ENCODE data around the gene ADCY7.

ADCY7 gene

DNA sequence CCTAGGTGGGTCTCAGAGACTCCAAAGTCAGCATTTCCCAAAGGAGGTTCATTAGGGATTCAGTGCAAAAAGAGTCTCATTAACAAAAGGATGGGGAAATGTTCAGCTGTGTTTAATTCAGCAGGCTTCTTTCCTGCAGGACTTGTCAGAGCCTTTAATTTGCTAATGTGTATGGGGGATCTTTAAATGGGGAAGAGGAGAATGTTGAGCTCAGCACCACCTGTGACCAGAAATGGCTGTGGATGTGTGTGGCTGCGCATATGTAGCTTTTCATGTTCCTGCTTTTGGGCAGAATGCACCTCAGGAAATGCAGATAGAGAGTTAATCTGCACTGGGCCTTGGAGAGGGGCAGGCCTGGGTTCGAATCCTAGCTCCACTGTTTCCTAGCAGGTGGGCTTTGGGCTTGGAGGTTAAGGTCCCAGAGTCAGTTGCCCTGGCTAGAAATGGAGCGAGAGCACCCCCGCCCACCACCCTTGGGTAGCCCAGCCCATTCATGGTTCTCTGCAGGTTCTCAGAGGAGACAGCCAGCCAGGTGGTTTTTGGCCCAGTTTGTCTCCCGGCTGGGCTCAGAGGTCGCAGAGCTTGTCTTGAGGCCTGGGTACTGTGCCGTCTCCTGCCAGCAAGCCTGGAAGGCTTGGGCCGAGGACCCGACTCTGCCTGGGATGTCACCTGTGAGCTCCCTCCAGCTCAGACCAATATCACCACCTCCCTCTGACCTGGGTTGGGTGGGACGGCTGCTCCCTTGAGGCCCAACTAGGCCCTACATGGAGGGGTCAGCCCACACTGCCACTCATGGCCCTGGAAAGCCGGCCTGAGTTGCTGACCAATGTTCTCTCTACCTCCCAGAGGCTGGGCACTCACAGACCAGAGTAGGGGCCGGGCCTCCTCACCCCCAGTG, 9.3 kb downstream of the ADCY7 start:
- no CpG with 5 or more reads among the region's 12 CpGs for WGBS (ENCODE audit: extremely low coverage, insufficient coverage, insufficient read length)
- peaks cover 0 to 4% of the 10 kb centered on the region in 2 experiments for H3K4me1 ChIP-seq (ENCODE audit: control insufficient read depth in 1 of 2, insufficient read depth in 2 of 2, low read length in 2 of 2)
- no peak overlapping the region for H4K8ac ChIP-seq (ENCODE audit: low read depth, low read length)

DNA sequence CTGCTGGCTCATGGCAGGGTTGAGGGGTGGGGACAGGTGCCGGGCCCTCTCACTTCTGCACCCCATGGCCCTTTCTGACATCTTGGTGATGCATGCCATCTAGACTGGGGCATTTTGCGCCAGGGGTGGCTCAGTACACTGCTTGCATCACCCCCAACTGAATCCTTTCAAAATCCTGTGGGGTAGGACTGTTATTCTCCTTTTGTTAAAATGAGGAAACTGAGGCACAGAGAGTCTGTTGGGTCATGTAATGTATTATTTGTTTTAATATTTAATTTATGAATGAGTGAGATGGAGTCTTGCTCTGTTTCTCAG, 9.9 kb downstream of the ADCY7 start:
- Histone ChIP-seq H4K91ac (ENCODE audit: low read depth, low read length) (no peak overlapping the region), H2AK5ac (ENCODE audit: low read length) (no peak overlapping the region), H3K27ac (ENCODE audit: low read depth, low read length) (no peak overlapping the region), H3K36me3 (ENCODE audit: control insufficient read depth in 1 of 2, insufficient read depth in 2 of 2, low read length in 2 of 2) (no peaks in the 10 kb centered on the region), H2BK5ac (ENCODE audit: low read depth, low read length, poor library complexity) (no peak overlapping the region), H3K23ac (ENCODE audit: low read length) (no peak overlapping the region), H3K27me3 (ENCODE audit: insufficient read depth, low read length) (no peaks in the 10 kb centered on the region), H2AFZ (ENCODE audit: insufficient read depth, low read length, poor library complexity) (no peak overlapping the region), H3K14ac (ENCODE audit: low read length) (no peak overlapping the region), H4K8ac (ENCODE audit: low read depth, low read length) (no peak overlapping the region), H3K79me2 (ENCODE audit: control insufficient read depth, insufficient read depth, low read length, poor library complexity) (no peaks in the 10 kb centered on the region), H3K9ac (ENCODE audit: low read length) (no peak overlapping the region), H4K12ac (ENCODE audit: low read depth, low read length) (no peak overlapping the region), H3K4ac (ENCODE audit: low read depth, low read length) (no peak overlapping the region), H2BK12ac (ENCODE audit: low read length) (no peak overlapping the region), H2BK120ac (ENCODE audit: insufficient read depth, low read length, poor library complexity) (no peak overlapping the region), H3K4me3 (ENCODE audit: low read depth, low read length) (no peak overlapping the region), H3K9me3 (ENCODE audit: insufficient read depth, low read depth, low read length) (peaks cover 2% of the 10 kb centered on the region), H3K4me2 (ENCODE audit: low read length) (no peak overlapping the region), H3K4me1 (ENCODE audit: control insufficient read depth in 1 of 2, insufficient read depth in 2 of 2, low read length in 2 of 2) (peaks cover 0 to 4% of the 10 kb centered on the region in 2 experiments), H3K79me1 (ENCODE audit: low read length) (no peaks in the 10 kb centered on the region), H3K18ac (ENCODE audit: low read length) (no peak overlapping the region)
- DNase-seq: no peak
- WGBS (ENCODE audit: extremely low coverage, insufficient coverage, insufficient read length): no CpG with 5 or more reads among the region's 2 CpGs

More for the DNA sequence above, 9.3 kb downstream of the ADCY7 start:
- H2AK5ac ChIP-seq (ENCODE audit: low read length): no peak overlapping the region
- no peak overlapping the region for H3K18ac ChIP-seq (ENCODE audit: low read length)
- no peak for DNase-seq
- H3K79me2 ChIP-seq (ENCODE audit: control insufficient read depth, insufficient read depth, low read length, poor library complexity): no peaks in the 10 kb centered on the region
- H4K12ac ChIP-seq (ENCODE audit: low read depth, low read length): no peak overlapping the region
- H2BK12ac ChIP-seq (ENCODE audit: low read length): no peak overlapping the region
- H3K9ac ChIP-seq (ENCODE audit: low read length): no peak overlapping the region
- H3K36me3 ChIP-seq (ENCODE audit: control insufficient read depth in 1 of 2, insufficient read depth in 2 of 2, low read length in 2 of 2): no peaks in the 10 kb centered on the region
- H3K27ac ChIP-seq (ENCODE audit: low read depth, low read length): no peak overlapping the region
- no peak overlapping the region for H3K23ac ChIP-seq (ENCODE audit: low read length)
- no peak overlapping the region for H3K4me2 ChIP-seq (ENCODE audit: low read length)
- no peak overlapping the region for H2BK120ac ChIP-seq (ENCODE audit: insufficient read depth, low read length, poor library complexity)
- no peak overlapping the region for H4K91ac ChIP-seq (ENCODE audit: low read depth, low read length)
- H3K14ac ChIP-seq (ENCODE audit: low read length): no peak overlapping the region
- H2AFZ ChIP-seq (ENCODE audit: insufficient read depth, low read length, poor library complexity): no peak overlapping the region
- no peak overlapping the region for H3K4ac ChIP-seq (ENCODE audit: low read depth, low read length)
- H2BK5ac ChIP-seq (ENCODE audit: low read depth, low read length, poor library complexity): no peak overlapping the region
- no peak overlapping the region for H3K4me3 ChIP-seq (ENCODE audit: low read depth, low read length)
- no peaks in the 10 kb centered on the region for H3K79me1 ChIP-seq (ENCODE audit: low read length)
- H3K9me3 ChIP-seq (ENCODE audit: insufficient read depth, low read depth, low read length): peaks cover 2% of the 10 kb centered on the region
- no peaks in the 10 kb centered on the region for H3K27me3 ChIP-seq (ENCODE audit: insufficient read depth, low read length)

DNA sequence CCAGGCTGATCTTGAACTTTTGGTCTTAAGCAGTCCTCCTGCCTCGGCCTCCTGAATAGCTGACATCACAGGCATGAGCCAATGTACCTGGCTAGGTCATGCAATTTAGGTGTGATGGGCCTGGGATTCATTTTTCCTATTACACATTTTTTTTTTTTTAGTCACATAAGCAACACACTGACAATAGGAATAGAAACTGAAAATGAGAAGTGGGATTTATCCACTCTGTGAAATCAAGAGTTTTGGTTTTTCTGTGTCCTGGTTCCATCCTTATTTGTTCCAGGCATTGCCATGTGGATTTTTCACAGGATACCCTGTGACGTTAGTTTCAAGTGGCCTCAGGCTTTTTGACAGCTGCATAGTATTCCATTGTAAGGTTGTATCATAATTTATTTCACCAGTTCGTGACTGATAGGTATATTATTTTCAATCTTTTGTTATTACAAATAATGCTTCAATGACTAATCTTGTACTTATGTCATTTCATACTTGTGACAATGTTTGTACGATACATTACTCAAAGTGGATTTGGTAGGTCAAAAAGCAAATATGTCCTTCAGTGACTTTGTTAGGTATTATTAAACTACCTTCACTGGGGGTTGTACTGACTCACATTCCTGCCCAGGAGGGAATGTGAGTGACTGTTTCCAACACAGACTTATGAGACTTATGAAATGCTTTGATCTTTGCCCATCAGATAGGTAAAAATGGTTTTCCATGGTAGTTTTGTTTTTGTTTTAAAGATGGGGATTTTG, 10.6 kb downstream of the ADCY7 start:
- H3K36me3 ChIP-seq (ENCODE audit: control insufficient read depth in 1 of 2, insufficient read depth in 2 of 2, low read length in 2 of 2): no peaks in the 10 kb centered on the region
- no peak overlapping the region for H4K12ac ChIP-seq (ENCODE audit: low read depth, low read length)
- no peak overlapping the region for H3K4me3 ChIP-seq (ENCODE audit: low read depth, low read length)
- H2BK5ac ChIP-seq (ENCODE audit: low read depth, low read length, poor library complexity): no peak overlapping the region
- H3K27ac ChIP-seq (ENCODE audit: low read depth, low read length): no peak overlapping the region
- peaks cover 3% of the 10 kb centered on the region for H3K9me3 ChIP-seq (ENCODE audit: insufficient read depth, low read depth, low read length)
- WGBS (ENCODE audit: extremely low coverage, insufficient coverage, insufficient read length): no CpG with 5 or more reads among the region's 4 CpGs
- H3K4me1 ChIP-seq (ENCODE audit: control insufficient read depth in 1 of 2, insufficient read depth in 2 of 2, low read length in 2 of 2): peaks cover 0 to 4% of the 10 kb centered on the region in 2 experiments
- no peak overlapping the region for H2BK120ac ChIP-seq (ENCODE audit: insufficient read depth, low read length, poor library complexity)
- H3K79me2 ChIP-seq (ENCODE audit: control insufficient read depth, insufficient read depth, low read length, poor library complexity): no peaks in the 10 kb centered on the region
- no peaks in the 10 kb centered on the region for H3K27me3 ChIP-seq (ENCODE audit: insufficient read depth, low read length)
- no peak overlapping the region for H3K4ac ChIP-seq (ENCODE audit: low read depth, low read length)
- no peak overlapping the region for H3K4me2 ChIP-seq (ENCODE audit: low read length)
- no peak overlapping the region for H2AFZ ChIP-seq (ENCODE audit: insufficient read depth, low read length, poor library complexity)
- no peak overlapping the region for H3K9ac ChIP-seq (ENCODE audit: low read length)
- H3K23ac ChIP-seq (ENCODE audit: low read length): no peak overlapping the region
- no peak overlapping the region for H4K8ac ChIP-seq (ENCODE audit: low read depth, low read length)
- no peak overlapping the region for H2BK12ac ChIP-seq (ENCODE audit: low read length)
- H3K14ac ChIP-seq (ENCODE audit: low read length): no peak overlapping the region
- H3K18ac ChIP-seq (ENCODE audit: low read length): no peak overlapping the region
- H4K91ac ChIP-seq (ENCODE audit: low read depth, low read length): no peak overlapping the region
- H2AK5ac ChIP-seq (ENCODE audit: low read length): no peak overlapping the region
- no peaks in the 10 kb centered on the region for H3K79me1 ChIP-seq (ENCODE audit: low read length)
- peak; percentile 53 to 84 for DNase-seq

DNA sequence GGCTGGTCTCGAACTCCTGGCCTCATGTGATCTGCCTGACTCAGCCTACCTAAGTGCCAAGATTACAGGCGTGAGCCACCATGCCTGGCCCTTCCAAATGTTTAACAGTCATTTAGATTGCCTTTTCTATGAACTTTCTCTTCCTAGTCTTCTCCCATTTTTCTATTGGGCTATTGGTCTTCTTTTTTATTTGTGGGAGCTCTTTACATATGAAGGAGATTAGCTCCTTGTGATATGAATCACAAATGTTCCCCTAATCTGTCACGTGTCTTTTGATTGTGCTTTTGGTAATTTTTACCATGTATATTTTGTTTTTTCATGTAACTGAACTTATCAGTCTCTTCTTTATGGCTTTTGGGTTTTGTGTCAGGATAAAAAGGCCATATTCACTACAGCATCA, 11.9 kb downstream of the ADCY7 start:
- DNase-seq: no peak
- Histone ChIP-seq H3K79me2 (ENCODE audit: control insufficient read depth, insufficient read depth, low read length, poor library complexity) (no peaks in the 10 kb centered on the region), H3K4ac (ENCODE audit: low read depth, low read length) (no peak overlapping the region), H3K27ac (ENCODE audit: low read depth, low read length) (no peak overlapping the region), H3K23ac (ENCODE audit: low read length) (no peak overlapping the region), H3K79me1 (ENCODE audit: low read length) (no peaks in the 10 kb centered on the region), H3K9ac (ENCODE audit: low read length) (no peak overlapping the region), H2BK12ac (ENCODE audit: low read length) (no peak overlapping the region), H2AK5ac (ENCODE audit: low read length) (no peak overlapping the region), H2AFZ (ENCODE audit: insufficient read depth, low read length, poor library complexity) (no peak overlapping the region), H3K4me1 (ENCODE audit: control insufficient read depth in 1 of 2, insufficient read depth in 2 of 2, low read length in 2 of 2) (no peaks in the 10 kb centered on the region), H3K36me3 (ENCODE audit: control insufficient read depth in 1 of 2, insufficient read depth in 2 of 2, low read length in 2 of 2) (no peaks in the 10 kb centered on the region), H3K14ac (ENCODE audit: low read length) (no peak overlapping the region), H3K4me3 (ENCODE audit: low read depth, low read length) (no peak overlapping the region), H3K4me2 (ENCODE audit: low read length) (no peak overlapping the region), H3K9me3 (ENCODE audit: insufficient read depth, low read depth, low read length) (peaks cover 3% of the 10 kb centered on the region), H4K12ac (ENCODE audit: low read depth, low read length) (no peak overlapping the region), H4K8ac (ENCODE audit: low read depth, low read length) (no peak overlapping the region), H3K27me3 (ENCODE audit: insufficient read depth, low read length) (no peaks in the 10 kb centered on the region), H3K18ac (ENCODE audit: low read length) (no peak overlapping the region), H2BK120ac (ENCODE audit: insufficient read depth, low read length, poor library complexity) (no peak overlapping the region), H4K91ac (ENCODE audit: low read depth, low read length) (no peak overlapping the region), H2BK5ac (ENCODE audit: low read depth, low read length, poor library complexity) (no peak overlapping the region)
- no CpG with 5 or more reads among the region's 3 CpGs for WGBS (ENCODE audit: extremely low coverage, insufficient coverage, insufficient read length)

Data from trophoblast cell (in vitro differentiated cells and primary cell).